Cortex of kidney (tissue), 1 donor: ENCODE data around the gene ARPC5L.

Experiments used
- DNase-seq: peaks from one replicate; lab custom pipeline; 2025; lab: John Stamatoyannopoulos, UW

ARPC5L gene

GRCh38 chr9:124868511-124869465 is 6.9 kb downstream of the ARPC5L start:
- DNase-seq: peak; percentile 56

DNA sequence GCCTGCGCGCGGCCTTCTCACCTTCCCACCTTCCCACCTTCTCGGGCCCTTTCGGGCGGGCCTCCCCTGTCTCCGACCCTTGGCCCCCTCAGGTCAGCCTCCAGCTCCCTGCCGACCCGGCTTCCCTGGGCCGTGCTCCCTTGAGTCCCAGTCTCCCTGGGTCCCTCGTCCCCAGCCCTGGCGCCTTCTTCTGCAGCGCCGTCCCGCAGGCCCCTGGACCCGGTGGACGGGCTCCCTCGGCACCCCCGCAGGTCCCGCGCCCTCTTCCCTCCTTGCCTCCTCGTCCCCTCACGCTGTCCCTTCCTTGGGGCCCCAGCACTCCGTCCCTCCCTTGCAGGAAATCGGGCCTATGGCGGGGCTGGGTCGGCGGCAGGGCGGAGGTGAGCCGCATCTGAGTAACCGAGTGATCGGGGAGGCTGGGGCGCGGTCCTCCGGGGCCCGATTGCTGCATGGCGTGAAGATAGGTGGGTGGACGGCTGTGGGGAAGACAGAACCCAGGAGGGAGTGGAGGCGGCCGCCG is 7.6 kb downstream of the ARPC5L start:
- no peak for DNase-seq

- DNase-seq: no peak
Observed at GRCh38 chr9:124869986-124870560, 8.1 kb downstream of the ARPC5L start.

DNA sequence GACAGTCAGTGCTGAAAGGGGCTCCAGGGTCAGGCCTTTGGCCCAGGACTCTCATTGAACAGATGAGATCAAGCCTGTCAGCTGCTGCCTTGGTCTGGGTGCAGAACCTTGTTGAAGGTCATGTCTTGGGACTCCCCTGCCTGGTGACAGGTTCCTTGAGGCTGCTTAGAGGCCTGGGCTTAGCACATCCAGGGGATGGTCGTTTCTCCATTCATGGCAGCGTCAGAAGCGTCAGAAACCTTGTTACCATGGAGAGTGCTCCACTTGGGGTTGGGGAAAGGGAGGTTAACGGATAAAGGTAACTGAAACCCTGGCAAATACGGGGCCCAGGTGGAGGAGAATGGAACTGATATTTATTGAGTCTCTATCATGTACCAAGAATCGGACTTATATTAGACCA is 8.8 kb downstream of the ARPC5L start:
- DNase-seq: no peak

- DNase-seq: no peak
Observed at GRCh38 chr9:124871156-124871561, 9.2 kb downstream of the ARPC5L start.

DNA sequence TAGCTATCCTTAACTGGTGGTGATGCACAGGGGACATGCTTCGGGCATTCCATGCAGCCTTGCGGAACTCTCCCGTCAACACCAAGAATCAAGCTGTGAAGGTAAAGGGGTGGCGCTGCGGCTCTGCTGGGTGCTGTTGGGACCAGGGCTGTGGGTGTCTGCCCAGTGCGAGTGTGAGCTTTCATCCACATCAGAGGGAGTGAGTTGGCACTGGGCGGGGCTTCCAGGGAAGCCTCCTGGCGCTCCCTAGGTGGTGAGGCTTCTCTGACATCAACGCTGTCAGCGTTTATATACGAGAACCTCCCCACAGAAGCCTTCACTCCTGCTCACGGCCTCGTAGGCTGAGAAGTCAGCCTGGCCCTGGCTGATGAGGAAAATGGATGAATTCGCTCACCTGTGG is 11.7 kb downstream of the ARPC5L start:
- no peak for DNase-seq

- DNase-seq: no peak
Observed at GRCh38 chr9:124875501-124875900, 13.6 kb downstream of the ARPC5L start.

DNA sequence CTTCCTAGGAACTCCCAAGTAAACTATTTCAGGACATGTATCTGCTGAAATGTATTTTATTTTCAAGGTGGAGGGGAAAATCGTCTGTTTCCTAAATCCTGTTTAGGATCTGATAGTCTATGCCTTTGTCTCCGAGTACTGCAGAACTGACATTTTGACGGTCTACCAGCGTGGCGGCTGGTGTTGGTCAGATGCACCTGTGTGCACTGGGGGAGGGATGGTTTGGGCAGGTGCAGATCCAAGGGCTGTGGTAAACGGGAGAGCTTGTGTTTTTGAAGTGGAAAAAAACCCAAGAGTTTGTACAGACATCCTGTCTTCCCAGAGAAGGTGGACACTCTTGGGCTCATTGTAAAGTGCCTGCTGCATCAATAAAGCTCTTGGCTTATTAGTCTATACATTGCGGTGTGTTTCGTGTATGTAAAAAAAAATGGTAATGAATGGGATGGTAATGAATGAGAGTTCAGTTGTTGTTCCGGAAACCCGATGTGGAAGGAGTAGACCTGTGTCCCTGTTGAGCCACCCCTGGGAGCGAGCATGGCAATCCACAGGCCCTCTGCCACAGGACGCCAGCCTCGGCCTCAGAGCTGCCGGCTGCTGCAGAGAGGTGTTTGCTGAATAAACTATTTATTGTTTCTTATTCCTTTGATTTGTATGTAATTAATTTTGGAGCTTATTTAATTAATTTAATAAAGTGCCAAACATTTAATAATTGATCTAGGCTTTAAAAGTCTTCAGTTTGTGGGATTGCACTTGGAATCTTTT is 15.3 kb downstream of the ARPC5L start:
- DNase-seq: no peak

- no peak for DNase-seq
Observed at GRCh38 chr9:124878021-124878420, 16.1 kb downstream of the ARPC5L start.

DNA sequence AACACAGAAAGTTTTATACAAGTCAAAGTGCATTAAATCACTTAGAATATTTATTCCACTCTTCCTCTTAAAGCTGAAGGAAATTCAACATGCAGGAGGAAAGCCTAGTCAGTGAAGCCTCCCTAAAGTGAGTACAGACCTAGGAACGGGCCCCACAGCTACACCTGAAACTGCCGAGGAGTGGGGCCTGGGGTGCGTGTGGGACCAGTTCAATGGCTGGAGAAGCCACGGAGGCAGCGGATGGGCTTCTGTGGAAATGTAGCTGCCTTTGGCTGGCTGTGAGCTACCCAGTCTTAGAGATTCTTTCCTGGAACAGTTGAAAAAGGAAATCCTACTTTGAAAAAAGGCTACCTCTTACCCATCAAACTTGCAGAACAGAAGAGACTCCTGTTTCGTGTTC is 16.6 kb downstream of the ARPC5L start:
- no peak for DNase-seq

- DNase-seq: no peak
Observed at GRCh38 chr9:124879226-124879625, 17.3 kb downstream of the ARPC5L start.

GRCh38 chr9:124880501-124880900 is 18.6 kb downstream of the ARPC5L start:
- no peak for DNase-seq

GRCh38 chr9:124881138-124881743 is 19.3 kb downstream of the ARPC5L start:
- DNase-seq: no peak

DNA sequence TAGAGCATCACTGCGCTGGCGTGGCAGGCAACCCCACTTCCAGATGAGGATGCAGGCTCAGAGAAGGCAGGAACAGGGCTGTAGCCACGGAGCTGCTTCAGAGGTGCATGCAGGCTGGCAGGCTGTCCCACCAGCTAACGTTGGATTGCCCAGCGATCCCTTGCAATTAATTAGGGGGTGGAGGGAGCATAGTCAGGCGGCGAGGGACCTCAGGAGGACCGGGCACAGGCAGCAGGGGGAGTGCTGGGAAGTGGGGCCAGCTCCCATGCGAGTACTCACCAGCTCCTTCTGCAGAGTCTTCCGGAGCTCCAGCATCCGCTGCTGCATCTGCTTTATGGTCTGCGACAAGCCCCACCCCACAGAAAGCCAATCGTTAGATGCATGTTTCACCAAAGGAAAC is 20.3 kb downstream of the ARPC5L start:
- no peak for DNase-seq

- no peak for DNase-seq
Observed at GRCh38 chr9:124884376-124884775, 22.4 kb downstream of the ARPC5L start.

- DNase-seq: no peak
Observed at GRCh38 chr9:124885551-124885950, 23.6 kb downstream of the ARPC5L start.

- DNase-seq: no peak
Observed at GRCh38 chr9:124886461-124886860, 24.5 kb downstream of the ARPC5L start.

DNA sequence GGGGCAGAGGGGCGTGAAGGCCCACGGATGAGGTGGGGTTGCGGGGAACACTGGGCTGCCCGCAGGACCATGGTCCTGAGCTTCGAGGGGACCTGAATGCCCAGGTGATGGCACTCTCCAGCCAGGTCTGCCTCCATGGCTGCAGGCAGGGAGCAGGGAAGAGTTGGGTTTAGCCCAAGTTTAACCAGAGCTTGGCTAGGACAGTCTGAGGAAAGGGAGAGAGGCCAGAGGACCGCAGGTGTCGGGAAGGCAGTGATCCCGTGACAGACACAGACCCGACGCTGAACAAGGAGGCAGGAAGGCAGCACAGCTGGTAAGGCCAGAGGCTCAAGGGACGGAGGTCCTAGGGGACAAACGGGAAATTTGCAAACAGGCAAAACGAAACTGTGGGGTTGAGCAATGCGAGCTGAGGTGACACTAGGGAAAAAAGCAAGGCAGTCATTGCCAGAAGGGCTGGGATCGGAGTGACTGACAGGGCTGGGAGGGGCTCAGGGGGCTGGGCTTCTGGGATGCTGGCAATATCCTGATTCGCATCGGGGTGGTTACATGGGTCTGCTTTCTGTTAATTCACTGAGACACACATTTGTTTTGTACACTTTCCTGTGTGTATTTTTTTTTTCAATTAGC is 25.0 kb downstream of the ARPC5L start:
- no peak for DNase-seq

DNA sequence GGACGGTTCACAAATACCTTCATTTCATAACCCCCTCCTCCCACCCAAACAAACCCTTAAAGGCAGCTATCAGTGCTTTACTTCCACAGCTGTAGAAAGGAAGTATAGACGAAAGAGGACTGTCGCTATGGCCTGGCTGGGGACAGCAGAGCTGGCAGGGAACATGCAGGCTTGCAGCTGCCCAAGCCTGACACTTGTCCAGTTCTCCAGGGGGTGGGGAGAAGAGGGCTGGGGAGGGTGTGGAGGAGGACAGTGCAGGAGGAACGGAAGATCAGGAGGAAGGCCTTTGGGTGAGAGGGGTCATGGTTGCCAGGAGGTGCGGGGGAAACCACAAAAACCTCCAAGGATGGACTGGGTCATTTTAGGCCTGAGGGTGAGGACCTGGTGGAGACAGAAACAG is 25.9 kb downstream of the ARPC5L start:
- DNase-seq: no peak

DNA sequence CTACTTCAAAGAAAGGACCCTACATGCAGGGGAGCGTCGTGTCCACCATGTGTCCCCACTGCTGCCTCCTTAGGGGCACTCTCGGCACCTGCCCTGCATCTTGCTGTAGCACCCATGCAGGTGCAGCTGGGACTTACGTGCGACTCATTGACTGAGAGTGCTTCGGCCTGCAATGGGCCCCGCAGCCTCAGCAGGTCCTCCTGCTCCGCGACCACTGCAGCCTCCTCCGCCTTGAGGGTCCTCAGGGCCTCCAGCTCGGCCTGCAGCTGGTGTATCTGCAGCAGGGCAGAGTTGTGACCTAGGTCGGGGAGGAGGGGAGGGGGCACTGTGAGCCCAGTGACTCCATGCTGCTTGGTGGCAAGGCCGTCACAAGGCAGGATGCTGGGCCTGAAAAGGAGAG is 27.1 kb downstream of the ARPC5L start:
- DNase-seq: no peak

GRCh38 chr9:124890179-124890578 is 28.2 kb downstream of the ARPC5L start:
- DNase-seq: no peak
